Caco-2 (cell line): ENCODE data around the gene ABTB1. TPM values are rescaled to one million over a fixed set of nuclear protein-coding genes. Genes with fewer than 3 reads are reported as not detected.

Experiments used
- BruUV-seq: library from RNA; stranded (reverse); fragments of 400-500 nt; replicated peaks from 2 replicates; lab custom pipeline; 2021; lab: Mats Ljungman, UMichigan
- CTCF ChIA-PET: fragments of 300-600 bp; sonication (Branson Sonifier 250); formaldehyde crosslinking; loops from one replicate; lab custom pipeline; 2022; ENCODE audit warnings: antibody characterized with exemption; lab: Charles Lee
- POLR2A ChIA-PET: fragments of 300-600 bp; sonication (Branson Sonifier 250); formaldehyde crosslinking; loops from one replicate; lab custom pipeline; 2022; ENCODE audit warnings: antibody characterized with exemption; lab: Charles Lee
- DNase-seq, 2 experiments: peaks; one replicate each; pipeline versions ENCODE4 v3.0.0 to v3.0.0-alpha.2; 2020 to 2022
- H3K27me3 ChIP-seq: replicated peaks from 2 replicates; pipeline ENCODE4 v1.6.0; 2011; ENCODE audit warnings: low read length; ENCODE audit not compliant: control insufficient read depth, insufficient read depth
- H3K36me3 ChIP-seq: 2 replicates; pipeline ENCODE4 v1.5.1; 2011; ENCODE audit warnings: low read length; ENCODE audit not compliant: control insufficient read depth, insufficient read depth
- H3K4me1 ChIP-seq: fragments of 250-450 bp; sonication (Bioruptor Pico); 2 replicates; pipeline ENCODE4 v1.5.1; 2020; ENCODE audit warnings: mild to moderate bottlenecking
- H3K4me3 ChIP-seq: 2 replicates; pipeline ENCODE4 v1.5.1; 2011; ENCODE audit warnings: low read depth, mild to moderate bottlenecking, control low read depth, low read length
- H3K9me3 ChIP-seq: fragments of 250-450 bp; sonication (Bioruptor Pico); 2 replicates; pipeline ENCODE4 v1.5.1; 2020; ENCODE audit warnings: mild to moderate bottlenecking, moderate library complexity
- H3K27ac Mint-ChIP-seq: one replicate; pipeline ENCODE4 v1.8.0; 2022; ENCODE audit warnings: mixed read lengths; ENCODE audit not compliant: unreplicated experiment
- H3K27me3 Mint-ChIP-seq: one replicate; pipeline ENCODE4 v1.8.0; 2022; ENCODE audit warnings: mixed read lengths; ENCODE audit not compliant: insufficient read depth, unreplicated experiment
- H3K36me3 Mint-ChIP-seq: one replicate; pipeline ENCODE4 v1.8.0; 2022; ENCODE audit warnings: mild to moderate bottlenecking, mixed read lengths; ENCODE audit not compliant: insufficient read depth, unreplicated experiment
- H3K4me1 Mint-ChIP-seq: one replicate; pipeline ENCODE4 v1.8.0; 2022; ENCODE audit warnings: low read depth, mixed read lengths; ENCODE audit not compliant: unreplicated experiment
- H3K4me3 Mint-ChIP-seq: one replicate; pipeline ENCODE4 v1.8.0; 2022; ENCODE audit warnings: mild to moderate bottlenecking, moderate library complexity, mixed read lengths; ENCODE audit not compliant: unreplicated experiment
- H3K9me3 Mint-ChIP-seq: one replicate; pipeline ENCODE4 v1.8.0; 2022; ENCODE audit warnings: mixed read lengths; ENCODE audit not compliant: unreplicated experiment
- intact Hi-C: fragments of 100-400 bp; cut with micrococcal nuclease; formaldehyde crosslinking; loops from one replicate; pipeline ENCODE4 v1.10.0; 2022; ENCODE audit not compliant: unreplicated experiment
- total RNA-seq: library from RNA; stranded (reverse); gene quantifications from 2 replicates; pipeline ENCODE4 v1.2.3, GENCODE V29; 2022
- TF ChIP-seq, protein P1 (sequence below), 2 experiments: fragments of 200-600 bp in 1 of 2; IDR thresholded peaks; 1 replicate in 1 of 2; 2 replicates in 1 of 2; pipeline versions ENCODE4 v1.5.1 to v1.8.0; 2011 to 2022; ENCODE audit warnings: antibody characterized with exemption in 1 of 2, control low read depth in 1 of 2, inconsistent platforms in 1 of 2, low read depth in 1 of 2, low read length in 1 of 2, mild to moderate bottlenecking in 1 of 2, moderate library complexity in 1 of 2; ENCODE audit not compliant: insufficient read depth in 1 of 2, severe bottlenecking in 1 of 2, unreplicated experiment in 1 of 2

The ABTB1 gene
- total RNA-seq, 1 experiment from 2014 or later, result 6.2 TPM

DNA sequence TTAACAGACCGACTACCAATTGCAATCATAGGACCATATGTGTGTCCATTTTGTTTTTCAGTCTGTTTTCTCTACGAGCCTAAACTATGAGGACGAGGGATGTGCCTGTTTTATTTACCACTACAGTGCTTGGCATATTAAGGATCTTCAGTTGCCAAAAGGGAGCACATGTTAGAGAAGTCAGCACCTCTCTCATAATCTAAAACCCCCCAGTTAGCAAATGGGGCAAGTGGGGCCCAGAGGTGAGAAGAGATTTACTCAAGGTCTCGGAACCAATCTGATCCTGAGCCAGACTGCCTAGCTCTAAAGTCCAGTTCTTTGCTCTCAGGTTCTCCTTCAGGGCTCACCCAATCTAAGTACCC, 44.3 kb upstream of the ABTB1 start:
- CTCF ChIA-PET, result interaction anchor here (0.6 to 1.7 kb wide), 3 partner anchors 37 to 153 kb away, joined by 3 to 5 read pairs (median 3); partner anchors contain the start of gene TPRA1
- Histone ChIP-seq H3K36me3 (no peaks in the 10 kb centered on the region), H3K9me3 (no peaks in the 10 kb centered on the region), H3K27me3 (no peaks in the 10 kb centered on the region), H3K4me3 (peak overlapping the region; percentile 43), H3K4me1 (peaks cover 13% of the 10 kb centered on the region; the same call in 1 of the 2 replicates)
- intact Hi-C loops, result loop anchor here (2.0 kb wide), 1 partner anchor 38 kb away; the partner anchor contains the start of gene TPRA1
- Mint-ChIP-seq H3K4me3 (peak overlapping the region; percentile 79), H3K36me3 (peaks cover under 1% of the 10 kb centered on the region), H3K9me3 (no peaks in the 10 kb centered on the region), H3K27me3 (peaks cover 3% of the 10 kb centered on the region), H3K4me1 (peaks cover 19% of the 10 kb centered on the region), H3K27ac (peak overlapping the region; percentile 9)
- POLR2A ChIA-PET, result no interaction called here
- BruUV-seq, result TSS peak; percentile 82
- TF ChIP-seq, protein P1, sequence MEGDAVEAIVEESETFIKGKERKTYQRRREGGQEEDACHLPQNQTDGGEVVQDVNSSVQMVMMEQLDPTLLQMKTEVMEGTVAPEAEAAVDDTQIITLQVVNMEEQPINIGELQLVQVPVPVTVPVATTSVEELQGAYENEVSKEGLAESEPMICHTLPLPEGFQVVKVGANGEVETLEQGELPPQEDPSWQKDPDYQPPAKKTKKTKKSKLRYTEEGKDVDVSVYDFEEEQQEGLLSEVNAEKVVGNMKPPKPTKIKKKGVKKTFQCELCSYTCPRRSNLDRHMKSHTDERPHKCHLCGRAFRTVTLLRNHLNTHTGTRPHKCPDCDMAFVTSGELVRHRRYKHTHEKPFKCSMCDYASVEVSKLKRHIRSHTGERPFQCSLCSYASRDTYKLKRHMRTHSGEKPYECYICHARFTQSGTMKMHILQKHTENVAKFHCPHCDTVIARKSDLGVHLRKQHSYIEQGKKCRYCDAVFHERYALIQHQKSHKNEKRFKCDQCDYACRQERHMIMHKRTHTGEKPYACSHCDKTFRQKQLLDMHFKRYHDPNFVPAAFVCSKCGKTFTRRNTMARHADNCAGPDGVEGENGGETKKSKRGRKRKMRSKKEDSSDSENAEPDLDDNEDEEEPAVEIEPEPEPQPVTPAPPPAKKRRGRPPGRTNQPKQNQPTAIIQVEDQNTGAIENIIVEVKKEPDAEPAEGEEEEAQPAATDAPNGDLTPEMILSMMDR (IDR thresholded peaks at IDR 0.05; ENCODE audit: insufficient read depth in 1 of 2, low read depth in 1 of 2, low read length in 1 of 2, severe bottlenecking in 1 of 2, unreplicated experiment in 1 of 2), result no peak
- no peak for DNase-seq

GRCh38 chr3:127628788-127629466, 43.8 kb upstream of the ABTB1 start, which contains the start of gene PODXL2:
Gene PODXL2, plus strand, starts transcription at chr3:127629185. Its CDS starts 35 bp downstream, at chr3:127629220.
- TF ChIP-seq, protein P1 (IDR thresholded peaks at IDR 0.05; ENCODE audit: insufficient read depth in 1 of 2, low read depth in 1 of 2, low read length in 1 of 2, severe bottlenecking in 1 of 2, unreplicated experiment in 1 of 2), result no peak
- H3K4me3 Mint-ChIP-seq, result peak within 1 kb of the TSS; percentile 79
- POLR2A ChIA-PET, result no interaction called here
- no peaks in the 10 kb centered on the region for H3K9me3 ChIP-seq
- peaks cover 19% of the 10 kb centered on the region for H3K4me1 Mint-ChIP-seq
- peak within 1 kb of the TSS; percentile 9 for H3K27ac Mint-ChIP-seq
- H3K9me3 Mint-ChIP-seq, result no peaks in the 10 kb centered on the region
- BruUV-seq, result no TSS peak
- no peaks in the 10 kb centered on the region for H3K27me3 ChIP-seq
- CTCF ChIA-PET, result interaction anchor here (0.6 to 1.7 kb wide), 3 partner anchors 38 to 153 kb away, joined by 3 to 5 read pairs (median 3); partner anchors contain the start of gene TPRA1
- peaks cover 13% of the 10 kb centered on the region; the same call in 1 of the 2 replicates for H3K4me1 ChIP-seq
- DNase-seq, result peak; percentile 75 to 87
- no peaks in the 10 kb centered on the region for H3K36me3 Mint-ChIP-seq
- H3K27me3 Mint-ChIP-seq, result peaks cover 3% of the 10 kb centered on the region
- peak within 1 kb of the TSS; percentile 83 for H3K4me3 ChIP-seq
- intact Hi-C loops, result loop anchor here (2.0 kb wide), 1 partner anchor 38 kb away; the partner anchor contains the start of gene TPRA1
- no peaks in the 10 kb centered on the region for H3K36me3 ChIP-seq

DNA sequence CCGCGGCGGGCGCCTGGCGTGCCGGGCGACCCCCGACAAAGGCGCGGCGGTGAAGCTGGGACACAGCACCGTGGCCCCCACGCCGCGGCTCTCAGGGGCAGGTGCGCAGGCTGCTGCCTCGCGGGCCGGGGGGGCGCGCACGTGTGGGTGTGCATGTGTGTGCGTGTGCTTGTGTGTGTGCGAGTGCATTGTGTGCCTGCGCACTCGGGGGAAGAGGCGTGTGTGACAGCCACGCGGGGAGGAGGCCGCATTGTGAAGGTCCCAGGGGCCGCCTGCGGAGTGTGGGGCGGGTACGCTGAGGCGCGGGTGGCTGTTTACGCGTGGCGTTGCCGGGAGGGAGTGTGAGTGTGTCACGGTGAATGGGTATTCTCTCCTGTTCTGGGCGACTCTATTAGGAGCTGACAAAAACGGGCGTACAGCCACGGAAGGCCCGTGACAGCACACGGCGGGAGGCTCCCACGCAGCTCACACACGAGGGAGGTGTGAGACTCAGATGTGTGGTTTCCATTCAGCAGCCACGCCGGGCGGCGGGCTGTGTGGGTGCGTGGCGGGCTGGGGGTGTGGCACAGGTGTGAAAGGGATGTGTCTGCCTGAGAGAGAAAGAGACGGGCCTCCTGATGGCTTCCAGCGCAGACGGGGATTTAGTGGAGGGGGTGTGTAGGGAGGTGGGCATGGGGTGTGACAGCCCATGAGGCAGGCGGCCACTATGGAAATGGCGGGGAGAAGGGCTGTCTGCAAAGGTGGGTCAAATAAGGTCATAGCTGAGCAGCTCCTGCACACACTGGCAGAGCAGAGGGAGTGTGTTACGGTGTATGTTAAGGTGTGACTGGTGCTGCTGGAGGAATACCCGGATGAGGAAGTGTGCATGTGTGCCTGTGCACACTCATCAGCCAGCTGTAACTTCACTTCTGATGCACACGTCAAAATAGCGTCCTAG, 43.0 kb upstream of the ABTB1 start:
- no peaks in the 10 kb centered on the region for H3K36me3 Mint-ChIP-seq
- POLR2A ChIA-PET, result interaction anchor here (0.7 kb wide), 1 partner anchor 32 kb away, joined by 3 read pairs; no protein-coding TSS in a partner anchor
- TF ChIP-seq, protein P1 (IDR thresholded peaks at IDR 0.05; ENCODE audit: insufficient read depth in 1 of 2, low read depth in 1 of 2, low read length in 1 of 2, severe bottlenecking in 1 of 2, unreplicated experiment in 1 of 2), result no peak
- Histone ChIP-seq H3K9me3 (no peaks in the 10 kb centered on the region), H3K27me3 (no peaks in the 10 kb centered on the region), H3K4me1 (peaks cover 13% of the 10 kb centered on the region; the same call in 1 of the 2 replicates), H3K4me3 (peak overlapping the region; percentile 83), H3K36me3 (no peaks in the 10 kb centered on the region)
- intact Hi-C loops, result loop anchor here (2.0 kb wide), 1 partner anchor 39 kb away; the partner anchor contains the start of gene TPRA1
- BruUV-seq, result no TSS peak
- H3K27ac Mint-ChIP-seq, result peak overlapping the region; percentile 4
- peak in 1 of 2 experiments; percentile 12 for DNase-seq
- peak overlapping the region; percentile 79 for H3K4me3 Mint-ChIP-seq
- no peaks in the 10 kb centered on the region for H3K9me3 Mint-ChIP-seq
- CTCF ChIA-PET, result no interaction called here
- peaks cover 3% of the 10 kb centered on the region for H3K27me3 Mint-ChIP-seq
- peaks cover 19% of the 10 kb centered on the region for H3K4me1 Mint-ChIP-seq
